ENCODE results near the gene USP6NL.

The USP6NL gene

DNA sequence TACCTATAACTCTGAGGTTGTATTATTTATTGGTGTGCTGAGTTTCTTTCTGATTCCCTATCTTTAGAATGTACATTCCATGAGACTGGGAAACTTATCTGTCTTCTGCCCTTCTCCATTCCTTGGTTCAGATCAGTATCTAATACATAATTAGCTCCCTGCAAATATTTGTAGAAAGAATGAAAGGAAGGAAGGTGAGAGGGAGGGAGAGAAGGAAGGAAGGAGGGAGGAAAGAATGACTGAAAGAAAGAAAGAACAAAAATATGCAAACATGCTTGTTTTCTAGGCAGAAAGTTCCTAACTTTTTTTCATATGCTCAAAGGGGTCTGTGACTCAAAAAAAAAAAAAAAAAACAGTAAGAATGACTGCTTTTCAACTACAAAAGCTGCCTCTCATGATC is 3.9 kb upstream of the USP6NL start:
- DNase-seq, result no peak

DNA sequence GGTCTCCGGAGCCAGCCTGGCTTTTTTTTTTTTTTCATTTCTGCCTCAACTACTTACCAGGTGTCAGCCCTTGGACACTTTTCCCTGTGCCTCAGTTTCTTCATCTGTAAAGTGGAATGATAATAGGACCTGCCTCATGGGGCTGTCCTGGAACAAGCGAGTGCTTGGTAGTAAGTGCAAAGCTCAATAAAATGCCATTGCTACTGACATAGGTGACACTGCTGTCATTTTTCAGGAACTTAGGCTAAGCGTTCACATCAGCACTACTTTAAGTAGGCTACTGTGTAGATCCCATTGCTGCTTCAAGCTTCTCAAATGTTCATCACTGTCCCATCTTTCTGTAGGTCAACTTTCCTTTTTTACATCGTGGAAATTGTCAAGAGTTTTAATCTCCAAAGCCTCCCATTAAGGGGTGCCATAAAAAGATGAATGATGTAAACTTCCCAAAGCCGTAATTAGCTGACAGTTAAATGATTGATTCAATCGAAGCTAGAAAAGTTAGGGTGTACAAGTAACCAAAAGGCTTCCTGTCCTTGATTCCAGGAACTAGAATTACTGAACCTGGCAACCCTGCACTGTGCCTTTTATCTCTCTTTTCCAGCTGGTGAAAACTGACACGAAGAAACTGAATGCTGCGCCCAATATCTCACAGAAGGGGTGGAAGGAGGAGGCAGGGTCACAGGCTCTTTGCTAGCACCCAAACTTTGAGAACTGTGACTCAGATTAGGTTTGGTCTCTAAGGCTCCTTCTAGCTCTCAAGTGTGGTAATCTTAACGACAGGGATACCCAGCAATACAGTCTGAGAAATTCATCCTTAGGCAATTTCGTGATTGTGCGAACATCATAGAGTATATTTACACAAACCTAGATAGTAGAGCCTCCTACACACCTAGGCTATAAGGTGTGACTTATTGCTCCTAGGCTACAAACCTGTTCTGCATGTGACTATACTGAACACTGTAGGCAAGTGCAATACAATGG is 861 bp upstream of the USP6NL start:
- no peak for DNase-seq

DNA sequence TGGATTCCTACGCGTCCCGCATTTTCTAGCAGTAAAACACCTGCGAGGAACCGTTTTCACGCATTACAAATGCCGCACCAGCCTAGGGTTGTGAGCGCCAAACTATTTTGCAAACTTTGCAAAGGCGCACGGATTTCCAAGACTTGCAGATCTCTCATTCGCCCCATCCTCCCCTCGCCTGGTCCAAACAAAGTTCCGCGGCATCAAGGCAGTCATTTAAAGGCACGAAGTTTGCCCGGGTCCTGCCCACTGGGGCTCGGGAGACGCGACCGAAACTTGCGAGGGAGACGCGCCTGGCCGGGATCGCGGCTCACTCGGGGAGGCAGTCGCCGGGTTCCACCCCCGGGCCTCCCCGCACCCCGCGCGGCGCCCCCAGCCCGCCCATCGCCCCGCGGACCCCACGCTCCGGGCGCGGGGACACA is 613 bp downstream of the USP6NL start:
- DNase-seq, result no peak

DNA sequence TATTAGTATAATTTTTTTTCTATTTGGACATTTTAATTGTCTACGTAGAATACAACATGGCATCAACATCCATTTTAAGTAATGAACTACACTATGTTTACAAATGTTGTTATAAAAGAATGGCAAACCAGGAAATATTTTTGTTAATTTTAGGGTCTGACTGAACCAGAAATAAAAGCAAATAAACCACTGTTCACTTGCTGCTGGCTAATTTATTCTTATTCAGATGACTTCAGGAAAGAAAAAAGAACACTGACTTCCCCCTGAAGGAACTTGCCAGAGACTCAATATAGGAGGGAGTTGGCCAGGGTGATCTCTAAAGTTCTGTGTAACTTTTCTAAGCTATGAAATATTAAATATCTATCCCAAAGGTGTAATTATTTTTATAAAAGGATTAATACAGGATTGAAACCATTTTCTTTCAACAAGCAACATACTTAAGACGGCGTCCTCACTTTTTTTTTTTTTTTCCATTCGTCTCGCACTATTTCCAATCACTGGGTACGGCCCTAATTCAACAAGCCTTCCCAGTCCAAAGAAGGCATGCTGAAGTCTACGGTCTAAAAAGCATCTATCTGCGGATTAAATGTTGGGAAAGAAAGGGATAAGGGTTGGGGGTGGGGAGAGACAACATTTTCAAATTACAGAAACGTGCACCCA is 1.2 kb downstream of the USP6NL start:
- no peak for DNase-seq

DNA sequence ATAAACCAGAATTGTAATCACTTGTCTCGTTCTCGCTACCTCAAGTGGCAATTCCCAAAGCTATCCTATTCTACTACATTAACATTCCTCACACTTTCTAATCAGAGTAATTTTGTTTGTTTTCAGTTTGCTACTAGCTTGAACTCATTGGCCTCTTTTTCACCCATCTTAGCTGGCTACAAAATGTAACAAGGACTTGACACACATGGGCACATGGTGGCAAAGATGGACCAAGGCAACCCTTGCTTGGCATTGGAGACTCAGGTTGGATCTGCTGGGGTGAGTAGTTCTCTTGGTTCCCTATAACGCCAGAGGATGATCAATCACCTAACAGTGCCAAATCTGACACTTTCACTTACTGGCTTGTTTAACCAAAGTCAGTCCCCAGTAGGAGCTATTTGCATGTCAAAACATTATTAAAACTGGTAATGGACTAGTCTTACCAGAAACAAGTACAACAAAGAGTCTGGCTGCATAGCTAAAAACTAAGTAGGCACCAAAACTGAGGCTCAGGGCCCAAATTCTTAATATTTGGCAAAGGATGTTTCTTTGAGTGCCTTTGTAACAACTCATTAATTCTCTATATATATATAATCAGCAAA is 1.9 kb downstream of the USP6NL start:
- DNase-seq, result no peak

DNA sequence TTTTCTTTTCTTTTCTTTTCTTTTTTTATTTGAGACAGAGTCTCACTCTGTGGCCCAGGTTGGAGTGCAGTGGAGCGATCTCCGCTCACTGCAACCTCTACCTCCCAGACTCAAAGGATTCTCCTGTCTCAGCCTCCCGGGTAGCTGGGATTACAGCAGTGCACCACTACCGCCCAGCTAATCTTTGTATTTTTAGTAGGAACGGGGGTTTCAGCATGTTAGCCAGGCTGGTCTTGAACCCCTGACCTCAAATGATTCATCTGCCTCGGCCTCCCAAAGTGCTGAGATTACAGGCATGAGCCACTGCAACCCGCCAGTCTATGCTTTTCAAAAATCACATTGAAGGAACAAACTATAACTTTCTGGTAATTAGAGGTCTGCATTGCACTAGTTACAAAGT is 2.4 kb downstream of the USP6NL start:
- DNase-seq, result no peak

DNA sequence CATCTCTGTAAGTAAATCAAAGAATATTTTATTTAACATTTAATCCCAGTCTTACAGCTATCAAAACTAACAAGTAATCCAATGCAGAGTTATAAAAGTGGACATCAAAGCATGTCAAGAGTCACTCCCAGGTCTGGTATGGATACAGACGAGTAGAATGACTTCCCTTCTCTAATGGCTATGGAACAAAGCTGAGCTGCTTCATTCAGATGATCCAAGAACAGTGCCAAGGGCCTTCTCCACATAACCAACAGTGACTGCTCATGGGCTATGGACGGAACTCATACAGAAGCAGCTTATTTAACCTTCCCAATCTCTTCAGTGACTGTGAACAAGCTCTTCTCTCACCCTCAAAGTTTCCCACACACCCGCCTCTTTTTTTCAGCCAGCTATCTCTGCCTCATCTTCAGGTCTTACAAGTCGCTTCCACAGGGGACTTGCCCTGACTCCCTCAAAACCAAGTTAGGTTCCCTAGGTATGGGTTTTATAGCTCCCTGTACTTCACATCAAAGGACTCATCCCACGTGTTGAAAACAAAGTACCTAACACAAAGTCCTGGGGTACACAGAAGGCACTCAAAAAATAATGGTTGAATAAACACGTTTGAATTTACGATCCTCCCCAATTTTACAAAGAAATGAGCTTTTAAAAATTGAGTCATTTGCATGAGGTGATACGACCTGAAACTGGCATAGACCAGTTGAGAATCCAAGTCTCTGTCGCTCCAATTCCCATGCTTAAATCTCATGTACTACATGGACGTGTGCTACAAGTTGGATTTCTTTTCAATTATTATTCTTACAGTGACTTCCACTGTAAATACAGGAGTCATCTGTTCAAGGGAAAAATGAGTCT is 3.1 kb downstream of the USP6NL start:
- DNase-seq, result no peak

DNA sequence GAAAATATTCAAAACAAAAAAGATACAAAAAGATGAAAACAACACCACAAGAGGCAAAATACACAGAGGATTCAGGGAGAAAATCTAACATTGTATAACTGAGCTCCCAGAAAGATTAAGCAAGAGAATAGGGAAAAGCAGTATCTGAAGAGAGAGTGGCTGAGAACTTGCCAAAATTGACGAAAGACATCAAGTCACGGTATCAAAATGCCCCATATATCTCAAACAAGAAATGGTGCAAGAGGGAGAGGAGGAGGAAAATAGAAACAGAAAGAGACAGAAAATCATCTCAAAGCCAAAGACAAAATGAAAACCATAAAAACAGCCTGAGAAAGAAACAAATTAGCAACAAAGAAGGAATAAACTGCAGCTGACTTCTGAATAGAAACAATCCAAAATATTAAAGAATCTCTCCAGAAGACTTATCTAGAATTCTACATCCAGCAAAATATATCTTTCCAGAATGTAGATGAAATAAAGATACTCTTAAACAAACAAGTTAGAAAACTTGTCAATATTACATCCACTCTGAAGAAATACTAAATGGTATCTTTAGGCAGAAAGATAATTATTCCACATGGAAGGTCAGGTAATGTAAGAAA is 5.5 kb downstream of the USP6NL start:
- DNase-seq, result no peak

DNA sequence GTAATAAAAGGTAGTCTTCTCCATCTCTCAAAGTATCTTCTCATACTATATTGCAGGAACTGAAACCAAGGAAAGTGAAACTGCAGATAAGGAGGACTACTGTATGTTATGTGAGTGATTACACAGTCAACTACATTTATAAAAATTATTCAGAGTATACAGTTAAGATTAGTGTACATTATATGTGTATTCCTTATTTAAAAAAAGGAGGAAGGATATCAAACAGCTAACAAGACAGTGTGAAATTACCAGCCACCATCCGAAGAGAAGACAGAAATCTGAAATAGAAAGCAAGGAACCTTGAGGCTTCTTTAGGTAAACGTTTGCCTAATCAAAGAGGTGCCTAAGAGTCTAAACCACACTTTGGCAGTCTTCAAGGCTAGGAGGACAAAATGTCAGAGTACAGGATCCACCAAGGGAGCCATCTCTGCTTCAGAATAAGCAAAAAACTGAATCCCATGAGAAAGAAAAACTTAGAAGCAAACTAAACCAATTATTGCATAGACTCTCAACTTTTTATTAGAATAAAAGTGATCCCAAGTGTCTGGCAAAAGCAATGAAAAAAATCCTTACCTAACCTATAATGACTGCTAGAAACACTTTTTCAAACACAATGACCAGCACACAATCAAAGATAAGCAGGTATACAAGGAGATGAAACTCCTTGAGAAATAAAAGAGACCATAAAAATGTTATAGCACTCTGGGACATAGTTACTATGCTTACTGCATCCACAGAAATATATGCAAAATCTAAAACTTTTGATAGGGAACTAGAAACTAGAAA is 6.4 kb downstream of the USP6NL start:
- no peak for DNase-seq

DNA sequence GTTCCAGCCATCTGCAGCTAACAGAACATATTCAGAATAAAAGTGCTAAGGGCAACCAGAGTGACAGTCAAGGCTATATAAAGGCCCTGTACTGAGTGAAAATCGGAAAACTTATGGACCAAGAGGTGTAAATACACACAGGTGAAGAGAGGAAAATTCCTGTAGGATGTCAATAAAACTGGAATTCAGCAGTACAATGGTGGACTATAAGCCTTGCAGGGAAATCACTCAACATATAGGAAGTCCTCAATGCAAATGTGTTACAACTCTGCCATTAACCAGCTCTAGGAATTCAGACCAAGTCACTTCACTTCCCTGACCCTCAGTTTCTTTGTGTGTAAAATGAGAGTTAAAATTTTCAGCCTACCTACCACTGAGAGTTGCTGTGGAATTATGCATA is 7.7 kb downstream of the USP6NL start:
- no peak for DNase-seq

DNA sequence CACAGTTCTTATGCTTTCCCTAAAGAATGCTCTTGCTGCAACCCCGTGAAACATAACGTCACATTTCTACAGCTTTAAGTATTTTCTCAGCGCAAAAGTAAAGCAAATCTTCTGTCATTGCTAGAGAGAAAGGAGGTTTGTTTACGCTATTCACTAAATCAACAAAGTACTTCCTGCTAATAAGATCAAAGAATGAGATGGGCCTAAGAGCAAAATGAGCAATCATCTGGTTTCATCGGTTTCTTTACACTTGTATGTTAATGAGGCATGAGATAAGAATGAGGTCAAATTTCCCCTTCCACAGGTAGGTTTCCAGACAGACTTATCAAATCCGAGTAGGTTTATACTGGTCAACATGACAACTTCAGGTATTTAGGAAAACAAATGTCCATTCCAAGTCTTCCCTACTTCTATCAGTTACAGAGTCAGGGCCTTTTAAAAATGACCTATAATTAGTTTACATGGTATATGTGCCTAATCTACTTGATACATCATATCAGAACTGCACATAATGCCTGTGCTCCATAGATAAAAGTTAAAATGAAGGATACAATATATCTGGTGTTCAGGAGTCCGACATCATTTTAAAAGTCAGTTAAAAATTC is 8.4 kb downstream of the USP6NL start:
- DNase-seq, result no peak

DNA sequence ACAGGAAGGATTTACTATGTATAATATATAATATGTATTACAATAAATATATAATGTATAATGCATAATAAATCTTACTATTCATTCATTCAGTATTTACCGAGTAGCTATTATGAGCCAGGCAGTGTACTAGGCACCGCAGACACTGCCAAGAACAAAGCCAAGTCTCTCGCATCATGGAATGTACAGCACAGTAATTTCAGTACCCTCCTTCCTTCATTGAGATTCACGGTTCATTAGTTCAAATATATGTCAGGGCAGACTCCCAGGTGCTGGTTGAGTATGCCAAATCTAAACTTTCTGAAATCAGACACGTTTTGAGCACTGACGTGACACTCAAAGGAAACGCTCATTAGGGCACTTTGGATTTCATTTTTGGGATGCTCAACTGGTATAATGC is 9.1 kb downstream of the USP6NL start:
- DNase-seq, result no peak

DNA sequence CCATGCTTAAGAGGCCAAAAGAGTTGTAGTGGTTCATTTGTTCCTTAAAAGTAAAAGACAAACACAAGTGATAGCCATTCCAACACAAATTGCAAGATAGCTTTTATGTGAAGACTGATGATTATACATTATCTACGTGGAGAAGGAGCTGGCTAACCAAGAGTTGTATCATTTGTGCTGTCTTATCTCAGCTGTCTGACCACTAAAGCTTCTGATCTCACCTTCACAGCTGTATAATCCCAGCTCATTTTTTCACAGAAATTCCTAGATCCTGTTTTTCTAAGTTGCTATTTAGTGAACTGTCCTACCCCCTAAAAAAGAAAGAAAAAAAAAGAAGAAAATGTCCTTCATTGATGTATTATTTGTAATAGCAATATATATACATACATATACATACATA is 9.8 kb downstream of the USP6NL start:
- no peak for DNase-seq

DNA sequence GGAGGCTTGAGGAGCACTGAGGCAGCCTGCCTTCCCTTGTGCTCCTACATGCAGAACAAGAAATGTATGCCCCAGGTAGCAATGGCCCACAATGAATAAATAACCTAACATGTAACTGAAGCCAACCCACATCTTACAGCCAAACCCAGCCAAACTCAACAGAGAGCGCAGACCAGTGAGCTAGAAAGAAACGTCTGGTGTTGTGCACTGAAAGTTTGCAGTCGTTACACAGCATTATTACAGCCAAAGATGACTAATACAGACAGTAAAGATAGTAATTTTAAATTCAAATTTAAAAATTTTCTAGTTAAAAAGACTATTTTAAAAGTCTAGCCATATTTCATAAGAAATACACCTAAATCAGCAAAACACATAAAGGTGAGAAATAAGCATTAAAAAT is 11.2 kb downstream of the USP6NL start:
- DNase-seq, result no peak

DNA sequence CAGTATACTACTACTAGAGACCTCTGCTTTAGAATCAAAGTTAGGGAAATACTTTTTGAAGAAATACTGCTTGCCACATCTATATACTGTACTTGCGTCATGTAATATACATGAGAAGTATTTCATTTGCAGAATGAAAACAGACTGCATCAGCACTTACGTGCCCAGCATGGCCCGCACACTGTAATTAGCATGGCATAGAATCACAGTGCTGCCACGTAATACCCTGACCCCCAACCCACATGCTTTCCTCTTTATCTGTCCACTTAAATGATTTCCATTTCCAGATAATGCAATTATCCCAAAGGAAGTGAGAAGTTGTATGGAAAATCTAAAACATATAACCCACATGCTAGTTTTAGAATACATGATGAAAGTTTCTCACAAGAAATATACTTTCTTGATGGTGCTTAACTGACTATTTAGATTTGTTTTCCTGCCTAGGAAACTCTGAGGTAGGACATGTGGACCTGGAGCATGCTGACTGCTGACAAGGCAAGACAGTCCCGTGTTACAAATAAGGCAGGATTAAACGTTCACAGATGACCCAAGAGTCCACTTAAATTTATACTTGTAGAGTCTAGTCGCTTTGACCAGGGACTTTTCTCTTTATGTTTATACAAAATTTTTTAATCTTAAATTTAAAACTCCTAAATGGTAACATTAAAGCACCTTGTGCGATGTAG is 12.6 kb downstream of the USP6NL start:
- DNase-seq, result no peak

DNA sequence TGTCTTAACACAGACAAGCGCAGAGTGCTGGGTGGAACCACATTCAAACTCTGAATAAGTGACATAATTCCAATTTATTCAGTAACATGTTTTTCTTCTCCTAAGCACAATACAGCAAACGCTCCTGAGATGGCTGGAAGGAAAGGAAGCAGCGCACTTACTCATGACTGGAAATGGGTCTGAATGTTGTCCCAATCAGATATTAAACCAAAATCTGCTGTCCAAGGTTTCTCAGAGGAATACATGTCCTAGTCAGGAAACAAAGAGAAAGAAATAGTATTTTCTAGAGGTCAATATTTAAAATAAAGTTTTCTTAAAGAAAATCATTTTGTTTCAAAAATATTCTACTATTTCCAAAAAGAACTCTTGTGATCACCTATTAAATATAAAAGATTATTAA is 14.0 kb downstream of the USP6NL start:
- no peak for DNase-seq

DNA sequence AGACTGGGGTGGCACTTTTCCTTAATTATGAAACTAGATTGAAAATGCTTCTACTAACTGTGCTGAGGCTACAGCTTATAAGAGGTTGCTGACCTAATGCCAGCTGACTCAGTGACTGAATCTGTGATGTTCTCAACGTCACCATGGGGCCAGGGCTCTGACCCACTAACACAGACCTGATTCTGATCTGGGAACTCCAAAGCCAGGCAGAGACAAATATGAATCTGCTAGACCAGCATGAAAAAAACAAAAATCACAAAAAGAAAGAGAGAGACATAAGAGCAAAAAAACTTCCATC is 16.1 kb downstream of the USP6NL start:
- no peak for DNase-seq

DNA sequence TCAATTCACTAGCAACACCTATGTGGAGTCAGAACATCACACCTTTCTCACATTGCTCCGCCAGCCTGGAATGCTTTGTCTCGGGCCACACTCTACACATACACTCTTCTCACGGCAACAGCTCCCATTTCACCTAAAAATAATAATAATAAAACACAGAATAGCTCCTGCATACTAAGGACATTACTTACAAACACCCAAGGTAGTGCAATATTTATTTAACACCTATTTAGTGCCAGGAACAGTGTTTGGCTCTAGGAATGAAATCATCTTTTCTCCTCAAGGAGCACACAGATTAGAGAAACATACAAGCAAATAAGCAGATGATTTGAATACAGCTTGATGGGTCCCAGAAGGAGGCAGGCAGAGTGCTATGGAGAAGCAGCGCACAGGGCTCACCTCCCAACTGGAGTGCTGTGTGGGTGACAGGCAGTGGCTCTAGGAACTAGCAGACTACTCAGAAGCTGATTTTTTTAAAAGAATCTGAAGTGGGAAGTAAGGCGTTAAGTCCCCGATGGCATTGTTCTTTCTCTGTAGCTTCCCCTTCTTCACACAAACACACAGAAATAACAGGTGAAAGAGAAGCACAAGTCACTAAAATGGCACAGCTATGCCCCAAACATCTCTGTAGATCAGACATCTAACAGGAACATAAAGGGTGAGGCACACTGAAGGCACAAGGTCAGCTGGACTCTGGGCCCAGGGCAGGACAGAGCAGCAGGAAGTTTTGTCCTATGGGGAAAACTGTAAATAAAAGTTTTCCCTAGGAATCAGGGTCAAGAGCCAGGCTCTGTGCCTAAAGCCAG is 16.7 kb downstream of the USP6NL start:
- DNase-seq, result no peak

DNA sequence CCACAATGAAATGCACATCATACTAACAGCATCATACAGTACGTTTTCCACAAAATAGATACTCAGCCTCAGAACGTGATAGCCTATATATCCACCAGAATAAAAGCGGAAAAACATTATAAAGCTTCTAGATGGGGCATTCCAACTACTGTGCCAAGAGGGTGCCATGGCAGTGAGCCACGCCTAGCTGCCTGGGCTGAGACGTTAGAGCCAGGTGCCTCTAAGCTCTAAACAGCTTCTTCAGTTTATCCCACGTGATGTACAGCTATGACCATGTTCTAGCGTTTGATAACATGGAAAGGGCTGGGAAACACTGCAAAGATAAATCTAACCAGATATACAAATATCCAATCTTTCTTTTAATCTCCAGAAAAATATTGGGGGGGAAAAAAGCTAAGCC is 17.8 kb downstream of the USP6NL start:
- DNase-seq, result no peak

DNA sequence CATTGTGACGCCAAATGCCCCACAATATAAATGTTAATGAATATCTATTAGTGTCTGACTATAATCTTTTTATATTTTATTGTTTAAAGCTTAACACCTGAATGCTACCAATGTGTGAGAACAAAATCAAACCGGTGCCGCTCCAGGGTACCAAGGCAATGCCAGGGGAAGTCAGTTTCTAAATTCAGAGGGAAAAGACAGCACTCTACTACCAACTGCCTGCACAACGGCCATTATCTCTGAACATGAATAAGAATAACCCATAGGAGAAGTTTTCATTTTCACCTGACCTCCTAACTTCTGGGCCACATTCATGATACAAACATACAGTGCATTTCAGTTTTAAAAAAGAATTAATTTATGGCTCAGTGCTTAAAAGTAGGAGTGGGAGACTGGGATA is 21.7 kb downstream of the USP6NL start:
- DNase-seq, result no peak

Measured in NCI-H187 treated with DMSO at 0.1 percent for 48 hours (cell line).